ENCODE data around the gene MIER2.
"Not testable (repeated sequence)": the region's sequence is repeated elsewhere in the genome, so short reads cannot be mapped to it uniquely, and the experiment has no call there.

The MIER2 gene

DNA sequence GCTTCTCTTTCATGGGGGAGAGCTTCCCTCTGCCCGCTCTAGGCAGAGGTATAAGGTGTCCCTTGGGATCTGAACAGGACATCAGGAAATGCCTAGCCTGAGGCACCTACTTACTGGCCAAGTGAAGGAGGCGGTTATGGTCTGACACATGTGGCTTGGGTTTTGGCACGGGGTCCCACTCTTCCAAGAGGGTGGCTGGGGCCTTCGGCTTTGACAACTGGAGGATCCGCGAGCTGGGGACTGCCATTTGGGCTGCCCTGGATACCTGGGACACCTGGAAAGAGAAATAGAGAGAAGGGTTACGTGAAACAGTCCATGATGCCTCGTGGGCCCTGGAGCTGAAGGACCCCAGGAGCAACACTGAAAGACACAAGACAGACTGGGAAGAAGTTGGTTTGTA, 22.4 kb upstream of the MIER2 start:
- peaks cover 2% of the 10 kb centered on the region for H3K27me3 ChIP-seq (ENCODE audit: control insufficient read depth, insufficient read depth, low read length)

DNA sequence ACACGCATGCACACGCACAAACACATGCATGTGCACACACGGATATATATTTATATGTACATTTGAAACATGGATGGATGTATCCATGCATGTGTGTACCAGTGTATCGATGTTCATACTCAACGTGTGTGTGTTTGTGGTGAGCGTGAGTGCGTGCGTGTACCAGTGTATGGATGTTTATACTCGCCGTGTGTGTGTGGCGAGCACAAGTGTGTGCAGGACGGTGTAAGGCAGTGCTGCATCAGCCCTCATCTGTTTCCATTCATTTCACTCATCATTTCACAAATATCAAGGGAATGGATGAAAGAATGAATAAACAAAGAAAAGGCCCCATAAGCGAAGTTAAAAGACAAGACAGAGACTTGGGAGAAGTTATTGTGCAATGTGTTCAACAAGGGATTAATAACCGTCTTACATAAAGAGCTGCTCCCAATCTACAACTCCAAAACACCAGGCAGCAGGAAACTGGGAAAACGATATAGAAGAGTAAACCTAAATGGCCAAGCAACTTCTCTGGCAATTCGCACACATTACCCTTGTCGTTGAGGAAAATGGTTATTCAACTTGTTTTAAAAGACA, 21.7 kb upstream of the MIER2 start:
- Histone ChIP-seq H3K9ac (ENCODE audit: low read length) (no peak overlapping the region), H3K36me3 (ENCODE audit: control insufficient read depth, insufficient read depth, low read length) (no peaks in the 10 kb centered on the region), H3K27ac (ENCODE audit: low read depth, low read length) (no peak overlapping the region), H3K4me1 (ENCODE audit: control insufficient read depth, insufficient read depth, low read length) (no peaks in the 10 kb centered on the region), H3K27me3 (ENCODE audit: control insufficient read depth, insufficient read depth, low read length) (peaks cover 2% of the 10 kb centered on the region), H3K4me3 (ENCODE audit: low read length) (no peak overlapping the region)

More for the DNA sequence above, 22.4 kb upstream of the MIER2 start:
- Histone ChIP-seq H3K36me3 (ENCODE audit: control insufficient read depth, insufficient read depth, low read length) (no peaks in the 10 kb centered on the region), H3K27ac (ENCODE audit: low read depth, low read length) (no peak overlapping the region), H3K4me1 (ENCODE audit: control insufficient read depth, insufficient read depth, low read length) (no peaks in the 10 kb centered on the region), H3K4me3 (ENCODE audit: low read length) (no peak overlapping the region), H3K9ac (ENCODE audit: low read length) (no peak overlapping the region)

DNA sequence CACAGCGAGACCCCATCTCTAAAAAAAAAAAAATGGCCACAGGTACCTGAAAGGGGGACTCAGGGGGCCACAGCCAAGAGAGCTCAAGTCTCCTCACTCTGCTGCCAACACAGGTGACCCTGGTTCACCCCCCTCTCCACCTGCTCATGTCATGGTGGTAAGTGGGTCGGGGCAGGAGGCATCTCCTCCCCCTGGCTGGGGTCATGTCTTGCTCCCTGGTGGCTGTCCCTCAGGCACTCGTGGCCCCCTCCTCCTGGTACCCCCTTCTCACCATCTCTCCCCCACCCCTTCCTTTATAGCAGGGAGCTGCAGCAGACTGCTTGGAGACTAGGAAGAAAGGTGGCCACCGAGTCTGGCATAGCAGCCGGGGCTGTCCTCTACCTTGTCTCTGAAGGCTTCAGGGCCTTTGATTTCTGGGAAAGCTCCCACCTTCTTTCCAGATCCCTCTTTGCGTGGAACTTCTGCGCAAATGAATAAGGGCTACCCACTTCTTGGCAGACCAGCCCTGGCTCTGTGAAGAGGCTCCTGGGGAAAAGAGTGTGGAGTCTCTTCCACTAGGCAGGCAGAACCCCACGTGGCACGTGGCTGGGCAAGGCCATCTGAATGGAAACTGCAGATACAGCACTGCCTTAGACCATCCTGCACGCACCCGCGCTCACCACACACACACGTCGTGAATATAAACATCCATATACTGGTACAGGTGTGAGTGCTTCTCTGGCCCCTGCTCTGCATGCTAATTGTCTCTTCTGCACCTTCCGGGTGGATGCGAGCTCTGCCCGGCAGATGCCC, 20.1 kb upstream of the MIER2 start:
- Histone ChIP-seq H3K4me3 (ENCODE audit: low read length) (no peak overlapping the region), H3K27me3 (ENCODE audit: control insufficient read depth, insufficient read depth, low read length) (peaks cover 2% of the 10 kb centered on the region), H3K4me1 (ENCODE audit: control insufficient read depth, insufficient read depth, low read length) (no peaks in the 10 kb centered on the region), H3K27ac (ENCODE audit: low read depth, low read length) (no peak overlapping the region), H3K36me3 (ENCODE audit: control insufficient read depth, insufficient read depth, low read length) (no peaks in the 10 kb centered on the region), H3K9ac (ENCODE audit: low read length) (no peak overlapping the region)

DNA sequence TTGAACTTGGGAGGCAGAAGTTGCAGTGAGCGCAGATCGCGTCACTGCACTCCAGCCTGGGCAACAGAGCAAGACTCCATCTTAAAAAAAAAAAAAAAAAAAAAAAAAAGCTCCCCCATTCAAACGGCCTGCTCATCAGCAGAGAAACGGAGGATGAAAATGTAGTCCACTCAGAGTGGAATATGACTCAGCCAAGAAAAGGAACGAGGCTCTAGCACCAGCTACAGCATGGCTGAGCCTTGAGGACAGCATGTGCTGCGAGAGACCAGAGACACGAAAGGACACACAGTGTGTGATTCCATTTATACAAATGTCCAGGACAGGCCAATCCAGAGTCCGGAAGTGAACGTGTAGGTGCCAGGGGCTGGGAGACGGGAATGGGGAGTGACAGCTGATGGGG, 18.1 kb upstream of the MIER2 start:
- Histone ChIP-seq H3K4me3 (ENCODE audit: low read length) (no peak overlapping the region), H3K4me1 (ENCODE audit: control insufficient read depth, insufficient read depth, low read length) (no peaks in the 10 kb centered on the region), H3K36me3 (ENCODE audit: control insufficient read depth, insufficient read depth, low read length) (no peaks in the 10 kb centered on the region), H3K9ac (ENCODE audit: low read length) (no peak overlapping the region), H3K27me3 (ENCODE audit: control insufficient read depth, insufficient read depth, low read length) (no peaks in the 10 kb centered on the region), H3K27ac (ENCODE audit: low read depth, low read length) (no peak overlapping the region)

DNA sequence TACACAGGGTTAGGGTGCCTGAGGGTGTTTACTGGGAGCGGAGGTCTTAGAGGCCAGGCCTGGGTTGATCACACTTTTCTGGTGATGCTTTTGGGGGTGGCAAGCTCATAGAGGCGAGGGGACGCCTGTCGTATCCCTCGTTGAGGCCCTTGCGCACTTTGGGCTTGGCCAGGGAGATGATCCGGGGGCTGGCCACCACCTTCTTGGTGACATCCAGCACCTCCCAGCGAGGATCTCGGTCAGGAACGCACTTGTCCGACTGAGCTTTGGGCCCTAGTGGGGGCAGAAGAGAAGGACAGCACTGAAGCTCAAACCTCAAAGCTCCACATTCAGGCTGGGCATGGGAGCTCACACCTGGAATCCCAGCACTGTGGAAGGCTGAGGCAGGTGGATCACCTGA, 17.6 kb upstream of the MIER2 start:
- Histone ChIP-seq H3K36me3 (ENCODE audit: control insufficient read depth, insufficient read depth, low read length) (no peaks in the 10 kb centered on the region), H3K4me3 (ENCODE audit: low read length) (no peak overlapping the region), H3K4me1 (ENCODE audit: control insufficient read depth, insufficient read depth, low read length) (no peaks in the 10 kb centered on the region), H3K27ac (ENCODE audit: low read depth, low read length) (no peak overlapping the region), H3K9ac (ENCODE audit: low read length) (no peak overlapping the region), H3K27me3 (ENCODE audit: control insufficient read depth, insufficient read depth, low read length) (no peaks in the 10 kb centered on the region)

DNA sequence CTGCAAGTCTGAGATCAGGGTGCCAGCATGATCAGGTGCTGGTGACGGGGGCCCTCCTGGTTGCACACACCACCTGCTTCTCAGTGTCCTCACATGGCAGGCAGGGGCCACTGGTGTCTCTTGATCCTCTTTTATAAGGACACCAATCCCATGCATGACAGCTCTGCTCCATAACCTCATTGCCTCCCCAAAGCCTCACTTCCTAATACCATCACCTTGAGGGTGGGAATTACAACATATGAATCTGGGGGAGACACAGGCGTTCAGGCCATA, 15.0 kb upstream of the MIER2 start:
- no peaks in the 10 kb centered on the region for H3K36me3 ChIP-seq (ENCODE audit: control insufficient read depth, insufficient read depth, low read length)
- H3K4me1 ChIP-seq (ENCODE audit: control insufficient read depth, insufficient read depth, low read length), result no peaks in the 10 kb centered on the region
- H3K9ac ChIP-seq (ENCODE audit: low read length), result no peak overlapping the region
- no peaks in the 10 kb centered on the region for H3K27me3 ChIP-seq (ENCODE audit: control insufficient read depth, insufficient read depth, low read length)
- H3K4me3 ChIP-seq (ENCODE audit: low read length), result no peak overlapping the region
- H3K27ac ChIP-seq (ENCODE audit: low read depth, low read length), result no peak overlapping the region

DNA sequence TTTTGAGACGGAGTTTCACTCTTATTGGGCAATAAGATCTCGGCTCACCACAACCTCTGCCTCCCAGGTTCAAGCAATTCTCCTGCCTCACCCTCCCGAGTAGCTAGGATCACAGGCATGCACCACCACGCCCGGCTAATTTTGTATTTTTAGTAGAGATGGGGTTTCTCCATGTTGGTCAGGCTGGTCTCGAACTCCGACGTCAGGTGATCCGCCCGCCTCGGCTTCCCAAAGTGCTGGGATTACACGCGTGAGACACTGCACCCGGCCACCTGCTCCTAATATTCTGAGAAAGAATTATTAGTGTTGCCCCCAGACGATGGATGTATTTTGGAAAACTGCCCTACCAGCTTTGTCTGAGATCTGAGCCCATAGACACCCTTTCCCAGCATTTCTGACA, 10.9 kb upstream of the MIER2 start:
- H3K4me1 ChIP-seq (ENCODE audit: control insufficient read depth, insufficient read depth, low read length); H3K36me3 ChIP-seq (ENCODE audit: control insufficient read depth, insufficient read depth, low read length); H3K9ac ChIP-seq (ENCODE audit: low read length); H3K27me3 ChIP-seq (ENCODE audit: control insufficient read depth, insufficient read depth, low read length); H3K27ac ChIP-seq (ENCODE audit: low read depth, low read length); H3K4me3 ChIP-seq (ENCODE audit: low read length): not testable (repeated sequence)

DNA sequence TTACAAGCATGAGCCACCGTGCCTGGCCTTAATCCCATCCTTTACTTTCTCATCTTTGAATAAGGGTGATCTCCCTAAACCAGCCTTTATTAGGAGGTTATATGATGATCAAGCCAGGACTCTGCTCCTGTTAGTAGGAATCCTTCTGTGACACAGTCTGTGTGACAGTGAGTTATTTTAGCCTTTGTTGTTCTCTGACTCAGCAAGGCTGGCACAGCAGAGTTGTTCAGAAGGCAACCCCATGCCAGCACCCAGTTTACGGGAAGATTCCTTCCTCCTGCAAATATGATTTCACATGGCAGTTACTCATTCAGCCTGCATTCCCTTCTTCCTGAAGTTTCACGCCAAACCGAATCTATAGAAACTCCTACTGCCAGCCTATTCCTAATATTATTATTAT, 10.5 kb upstream of the MIER2 start:
- H3K36me3 ChIP-seq (ENCODE audit: control insufficient read depth, insufficient read depth, low read length), result no peaks in the 10 kb centered on the region
- H3K9ac ChIP-seq (ENCODE audit: low read length), result no peak overlapping the region
- no peak overlapping the region for H3K27ac ChIP-seq (ENCODE audit: low read depth, low read length)

DNA sequence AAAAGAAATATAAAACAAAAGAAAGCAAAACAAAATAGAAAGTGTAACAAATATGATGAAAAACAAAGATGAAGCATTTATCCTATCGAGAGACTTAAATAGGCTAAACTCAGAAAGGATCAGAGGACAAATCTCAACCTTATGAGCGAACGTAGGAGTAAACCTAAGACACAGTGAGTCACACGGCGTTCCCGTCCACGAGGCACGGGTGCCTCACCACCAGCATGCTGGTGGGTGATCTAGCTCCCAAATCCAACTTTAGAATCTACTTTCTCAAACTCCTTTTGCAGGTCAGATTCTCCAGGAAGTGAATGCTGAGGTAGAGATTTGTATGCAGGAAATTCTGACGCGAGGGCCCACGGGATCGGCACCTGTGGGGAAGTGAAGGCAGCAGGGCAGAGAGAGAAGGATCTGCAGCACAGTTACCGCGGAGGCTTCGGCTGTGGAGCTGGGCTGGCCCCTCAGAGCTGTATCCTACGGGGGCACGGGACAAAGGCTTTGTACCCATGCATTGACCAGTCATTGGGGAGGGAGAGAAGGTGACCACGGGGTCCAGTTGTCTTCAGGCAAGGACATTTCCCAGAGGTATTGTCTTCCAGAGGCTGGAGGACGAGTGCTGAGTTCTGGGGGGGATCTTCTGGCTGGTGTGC, 7.5 kb upstream of the MIER2 start:
- Histone ChIP-seq H3K9ac (ENCODE audit: low read length) (no peak overlapping the region), H3K36me3 (ENCODE audit: control insufficient read depth, insufficient read depth, low read length) (no peaks in the 10 kb centered on the region), H3K4me3 (ENCODE audit: low read length) (no peak overlapping the region), H3K27ac (ENCODE audit: low read depth, low read length) (no peak overlapping the region), H3K4me1 (ENCODE audit: control insufficient read depth, insufficient read depth, low read length) (no peaks in the 10 kb centered on the region), H3K27me3 (ENCODE audit: control insufficient read depth, insufficient read depth, low read length) (no peaks in the 10 kb centered on the region)

More for the DNA sequence above, 10.5 kb upstream of the MIER2 start:
- H3K4me3 ChIP-seq (ENCODE audit: low read length), result no peak overlapping the region
- H3K4me1 ChIP-seq (ENCODE audit: control insufficient read depth, insufficient read depth, low read length), result no peaks in the 10 kb centered on the region
- H3K27me3 ChIP-seq (ENCODE audit: control insufficient read depth, insufficient read depth, low read length), result no peaks in the 10 kb centered on the region

DNA sequence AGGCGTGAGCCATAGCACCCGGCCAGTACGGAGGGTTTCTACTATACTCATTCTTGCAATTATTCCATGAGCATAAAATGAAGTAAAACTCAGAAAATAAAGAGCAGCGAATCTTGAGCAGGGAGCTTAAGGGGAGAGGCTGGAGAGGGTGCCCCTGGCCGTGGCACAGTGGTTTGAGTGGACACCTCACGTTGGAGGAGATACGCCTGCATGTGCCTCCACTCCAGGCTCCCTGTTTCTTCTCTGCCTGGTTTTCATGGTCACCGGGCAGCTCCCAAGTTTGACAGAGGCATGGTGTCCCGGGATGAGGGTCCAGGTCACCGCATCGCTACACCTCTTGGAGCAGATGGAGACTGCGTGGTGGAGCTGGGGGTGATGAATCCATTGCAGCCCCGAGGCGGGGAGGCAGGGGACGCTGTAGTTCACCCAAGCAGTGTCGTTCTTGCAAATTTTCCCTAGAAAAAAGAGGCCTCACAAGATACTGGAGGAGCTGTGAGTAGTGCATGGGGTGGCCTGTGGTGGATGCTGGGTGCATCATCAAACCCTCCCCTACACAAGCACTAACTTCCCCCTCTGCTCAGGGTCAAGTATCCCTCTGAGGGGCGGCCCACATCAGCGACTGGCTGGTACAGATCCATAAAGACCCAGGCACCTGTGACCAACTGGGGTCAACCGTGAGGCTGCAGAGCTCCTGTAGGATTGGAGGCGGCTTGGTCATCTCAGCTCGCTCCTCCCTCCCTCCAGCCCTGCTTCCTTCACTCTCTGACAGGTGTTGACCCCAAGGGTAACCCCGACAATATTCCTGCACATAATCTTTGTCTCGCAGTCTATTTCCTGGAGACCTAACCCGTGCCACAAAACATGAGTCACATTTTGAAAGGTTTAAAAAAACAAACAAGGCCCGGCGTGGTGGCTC, 3.6 kb upstream of the MIER2 start:
- Histone ChIP-seq H3K4me1 (ENCODE audit: control insufficient read depth, insufficient read depth, low read length) (peaks cover 5% of the 10 kb centered on the region), H3K4me3 (ENCODE audit: low read length) (no peak overlapping the region), H3K27ac (ENCODE audit: low read depth, low read length) (no peak overlapping the region), H3K36me3 (ENCODE audit: control insufficient read depth, insufficient read depth, low read length) (no peaks in the 10 kb centered on the region), H3K27me3 (ENCODE audit: control insufficient read depth, insufficient read depth, low read length) (no peaks in the 10 kb centered on the region), H3K9ac (ENCODE audit: low read length) (no peak overlapping the region)

DNA sequence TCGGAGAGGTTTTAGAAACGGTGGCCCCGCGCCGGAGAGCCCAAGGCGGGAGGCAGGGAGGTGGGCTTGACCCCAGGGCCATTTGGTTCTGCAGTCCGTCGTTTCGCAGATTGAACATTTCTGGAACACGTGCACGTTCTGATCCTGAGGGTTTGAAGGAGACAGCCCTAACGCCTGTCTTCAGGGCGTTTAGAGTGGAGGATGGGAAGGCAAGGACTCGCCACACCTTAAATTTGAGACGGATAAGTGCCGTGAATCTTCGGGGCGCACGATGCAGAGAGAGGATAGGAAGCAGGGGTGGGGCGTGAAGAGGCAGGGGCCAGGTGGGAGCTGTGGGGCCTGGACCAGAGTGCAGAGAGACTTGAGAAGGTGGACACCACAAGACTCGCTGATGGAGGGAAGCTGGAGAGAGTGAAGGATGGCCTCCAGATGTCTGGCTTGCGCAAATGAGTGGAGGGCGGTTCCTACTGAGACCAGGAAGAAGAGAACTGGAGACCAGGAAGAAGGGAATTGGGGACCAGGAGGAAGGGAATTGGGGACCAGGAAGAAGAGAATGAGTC, 804 bp upstream of the MIER2 start:
- H3K27ac ChIP-seq (ENCODE audit: low read depth, low read length), result no peak overlapping the region
- peaks cover 20% of the 10 kb centered on the region for H3K4me1 ChIP-seq (ENCODE audit: control insufficient read depth, insufficient read depth, low read length)
- no peaks in the 10 kb centered on the region for H3K36me3 ChIP-seq (ENCODE audit: control insufficient read depth, insufficient read depth, low read length)
- H3K27me3 ChIP-seq (ENCODE audit: control insufficient read depth, insufficient read depth, low read length), result no peaks in the 10 kb centered on the region
- H3K4me3 ChIP-seq (ENCODE audit: low read length), result peak overlapping the region; percentile 78
- H3K9ac ChIP-seq (ENCODE audit: low read length), result no peak overlapping the region
